Esophagus squamous epithelium (tissue), 4 donors: ENCODE measurements around the gene DPYSL4.

ENCODE experiments used
- POLR2A ChIP-seq, 4 donors: fragments of 450-650 bp; IDR thresholded peaks; one replicate each; pipeline ENCODE4 v1.6.1; 2017; ENCODE audit warnings: antibody characterized with exemption in 4 of 4, mild to moderate bottlenecking in 4 of 4, moderate library complexity in 3 of 4
- TF ChIP-seq, protein P1 (sequence below), 6 experiments: fragments of 450-650 bp in 4 of 6; fragments of 200-600 bp in 2 of 6; sonication (generic) in 2 of 6; IDR thresholded peaks; one replicate each; pipeline ENCODE4 v1.5.1; 2016 to 2019; ENCODE audit warnings: antibody characterized with exemption in 6 of 6, mild to moderate bottlenecking in 4 of 6, moderate library complexity in 4 of 6

DNA sequence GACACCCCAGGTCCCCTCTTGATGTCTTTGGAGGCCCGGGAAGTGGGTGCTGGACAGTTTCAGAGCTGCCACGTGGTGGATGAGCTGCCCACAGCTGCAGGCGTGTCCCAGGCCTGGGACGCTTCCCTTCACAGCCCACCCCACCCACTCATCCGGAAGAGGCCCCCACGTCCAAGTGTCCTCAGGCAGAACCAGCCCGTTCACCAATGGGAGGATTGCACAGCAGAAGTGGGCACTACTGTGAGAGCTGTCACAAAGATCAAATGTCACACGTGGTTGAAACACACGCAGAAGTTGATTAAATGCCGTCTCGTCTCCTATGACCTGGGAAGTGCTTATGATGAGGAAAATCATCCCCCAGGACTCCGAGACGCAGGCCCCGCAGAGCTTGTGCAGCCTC lies 68.1 kb downstream of the DPYSL4 start:
- TF ChIP-seq POLR2A (IDR thresholded peaks at IDR 0.05), result no peak
- TF ChIP-seq, protein P1, sequence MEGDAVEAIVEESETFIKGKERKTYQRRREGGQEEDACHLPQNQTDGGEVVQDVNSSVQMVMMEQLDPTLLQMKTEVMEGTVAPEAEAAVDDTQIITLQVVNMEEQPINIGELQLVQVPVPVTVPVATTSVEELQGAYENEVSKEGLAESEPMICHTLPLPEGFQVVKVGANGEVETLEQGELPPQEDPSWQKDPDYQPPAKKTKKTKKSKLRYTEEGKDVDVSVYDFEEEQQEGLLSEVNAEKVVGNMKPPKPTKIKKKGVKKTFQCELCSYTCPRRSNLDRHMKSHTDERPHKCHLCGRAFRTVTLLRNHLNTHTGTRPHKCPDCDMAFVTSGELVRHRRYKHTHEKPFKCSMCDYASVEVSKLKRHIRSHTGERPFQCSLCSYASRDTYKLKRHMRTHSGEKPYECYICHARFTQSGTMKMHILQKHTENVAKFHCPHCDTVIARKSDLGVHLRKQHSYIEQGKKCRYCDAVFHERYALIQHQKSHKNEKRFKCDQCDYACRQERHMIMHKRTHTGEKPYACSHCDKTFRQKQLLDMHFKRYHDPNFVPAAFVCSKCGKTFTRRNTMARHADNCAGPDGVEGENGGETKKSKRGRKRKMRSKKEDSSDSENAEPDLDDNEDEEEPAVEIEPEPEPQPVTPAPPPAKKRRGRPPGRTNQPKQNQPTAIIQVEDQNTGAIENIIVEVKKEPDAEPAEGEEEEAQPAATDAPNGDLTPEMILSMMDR (IDR thresholded peaks at IDR 0.05), result no peak
